DOHH2 (cell line): ENCODE measurements around the gene FAM151B.

Source experiments
- H3F3A ChIP-seq: fragments of 200-600 bp; sonication (generic), shearing (Covaris generic); 2 replicates; pipeline ENCODE4 v1.6.0; 2016; ENCODE audit warnings: antibody characterized with exemption, mild to moderate bottlenecking; ENCODE audit not compliant: control insufficient read depth, insufficient read depth
- H3K27ac ChIP-seq: fragments of 200-600 bp; sonication (generic); 2 replicates; pipeline ENCODE4 v1.5.1; 2014; ENCODE audit warnings: low read depth, mild to moderate bottlenecking, low read length, moderate library complexity
- H3K27me3 ChIP-seq: fragments of 200-600 bp; sonication (generic); 2 replicates; pipeline ENCODE4 v1.6.1; 2014; ENCODE audit warnings: mild to moderate bottlenecking, low read length, mixed read lengths; ENCODE audit not compliant: control insufficient read depth
- H3K36me3 ChIP-seq: fragments of 200-600 bp; sonication (generic); 2 replicates; pipeline ENCODE4 v1.6.1; 2014; ENCODE audit warnings: mild to moderate bottlenecking, low read length, moderate library complexity, mixed read lengths; ENCODE audit not compliant: control insufficient read depth
- H3K4me1 ChIP-seq: fragments of 200-600 bp; sonication (generic); 2 replicates; pipeline ENCODE4 v1.6.1; 2014; ENCODE audit warnings: mild to moderate bottlenecking, low read length, mixed read lengths; ENCODE audit not compliant: control insufficient read depth
- H3K4me2 ChIP-seq: fragments of 200-600 bp; sonication (generic); 2 replicates; pipeline ENCODE4 v1.6.0; 2014; ENCODE audit warnings: mild to moderate bottlenecking, low read length, moderate library complexity
- H3K4me3 ChIP-seq: fragments of 200-600 bp; sonication (generic); 2 replicates; pipeline ENCODE4 v1.5.1; 2014; ENCODE audit warnings: mild to moderate bottlenecking, low read length, mixed read lengths
- H3K79me2 ChIP-seq: fragments of 200-600 bp; sonication (generic); 2 replicates; pipeline ENCODE4 v1.6.1; 2014; ENCODE audit warnings: mild to moderate bottlenecking, low read length, mixed read lengths; ENCODE audit not compliant: control insufficient read depth
- H3K9me2 ChIP-seq: fragments of 200-600 bp; sonication (generic); replicated peaks from 2 replicates; pipeline ENCODE4 v1.6.1; 2014; ENCODE audit warnings: mild to moderate bottlenecking, low read length, mixed read lengths; ENCODE audit not compliant: control insufficient read depth
- H3K9me3 ChIP-seq: fragments of 200-600 bp; sonication (generic); 2 replicates; pipeline ENCODE4 v1.6.1; 2014; ENCODE audit warnings: antibody characterized with exemption, low read length, mixed read lengths; ENCODE audit not compliant: control insufficient read depth, insufficient read depth
- H4K20me1 ChIP-seq: fragments of 200-600 bp; sonication (generic); 2 replicates; pipeline ENCODE4 v1.6.0; 2014; ENCODE audit warnings: low read depth, mild to moderate bottlenecking, antibody characterized with exemption, low read length, moderate library complexity; ENCODE audit not compliant: control insufficient read depth, insufficient read depth
- CTCF ChIP-seq: fragments of 200-600 bp; sonication (generic); IDR thresholded peaks from one replicate; pipeline ENCODE4 v1.5.1; 2014; ENCODE audit warnings: antibody characterized with exemption, mild to moderate bottlenecking, low read depth, low read length; ENCODE audit not compliant: poor library complexity, severe bottlenecking
- EZH2phosphoT487 ChIP-seq: fragments of 200-600 bp; sonication (generic); IDR thresholded peaks from 2 replicates; pipeline ENCODE4 v1.6.1; 2017; ENCODE audit warnings: borderline replicate concordance, mild to moderate bottlenecking, antibody characterized with exemption, low read length, moderate library complexity, mixed read lengths

The FAM151B gene

DNA sequence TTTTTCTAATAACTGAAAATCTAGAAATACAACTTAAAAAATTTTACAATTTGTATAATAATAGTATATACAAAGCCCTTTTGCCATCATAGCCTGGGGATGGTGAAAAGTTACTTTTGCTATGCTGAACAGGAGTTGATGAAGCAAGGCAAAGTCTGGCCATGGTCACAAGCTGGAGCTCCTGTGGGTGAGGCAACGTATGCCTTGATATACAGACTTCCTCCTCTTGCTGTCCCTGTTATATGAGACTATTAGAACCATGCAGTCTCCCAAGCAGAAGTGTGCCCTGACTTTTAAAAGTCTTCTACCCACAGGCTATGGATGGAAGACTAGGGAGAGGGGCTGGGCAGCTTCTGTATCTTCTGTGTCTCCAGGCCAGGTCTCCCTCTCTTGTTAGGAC is 15.7 kb downstream of the FAM151B start:
- peak overlapping the region; percentile 92 for H3K4me2 ChIP-seq
- no peaks in the 10 kb centered on the region for H3K36me3 ChIP-seq
- no peaks in the 10 kb centered on the region for H3K27me3 ChIP-seq
- H4K20me1 ChIP-seq = no peaks in the 10 kb centered on the region
- H3K9me2 ChIP-seq = no peaks in the 10 kb centered on the region
- TF ChIP-seq CTCF = no peak
- H3K27ac ChIP-seq = peak overlapping the region; percentile 62
- H3F3A ChIP-seq = no peaks in the 10 kb centered on the region
- no peaks in the 10 kb centered on the region for H3K9me3 ChIP-seq
- H3K4me3 ChIP-seq = peak overlapping the region; percentile 66
- no peaks in the 10 kb centered on the region for H3K79me2 ChIP-seq
- peaks cover 25% of the 10 kb centered on the region for H3K4me1 ChIP-seq

DNA sequence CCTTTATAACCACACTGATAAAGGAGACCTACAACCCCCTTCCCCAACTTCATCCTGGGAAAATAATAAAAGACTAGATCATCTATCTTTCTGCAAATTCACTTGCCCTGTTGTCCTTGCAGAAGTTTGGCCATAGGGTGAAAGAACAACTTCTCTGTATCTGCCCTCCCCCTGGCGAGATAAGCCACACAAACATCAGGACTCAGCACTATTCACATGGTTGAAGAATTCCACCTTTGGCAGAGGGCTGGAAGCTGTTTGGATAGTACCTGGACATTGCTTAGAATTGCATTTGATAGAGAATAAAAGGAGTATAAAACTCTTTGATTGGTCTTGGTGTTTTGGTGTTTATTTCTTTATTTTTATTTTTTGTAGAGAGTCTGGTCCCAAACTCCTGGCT is 16.9 kb downstream of the FAM151B start:
- H3K9me2 ChIP-seq = no peaks in the 10 kb centered on the region
- H3K27ac ChIP-seq = no peak overlapping the region
- H3K4me3 ChIP-seq = no peak overlapping the region
- H3K4me1 ChIP-seq = peaks cover 25% of the 10 kb centered on the region
- no peak overlapping the region for H3K4me2 ChIP-seq
- H3K36me3 ChIP-seq = no peaks in the 10 kb centered on the region
- H4K20me1 ChIP-seq = no peaks in the 10 kb centered on the region
- H3K9me3 ChIP-seq = no peaks in the 10 kb centered on the region
- TF ChIP-seq CTCF (no peak), EZH2phosphoT487 (no peak)
- H3F3A ChIP-seq = no peaks in the 10 kb centered on the region
- H3K27me3 ChIP-seq = no peaks in the 10 kb centered on the region
- no peaks in the 10 kb centered on the region for H3K79me2 ChIP-seq

- Histone ChIP-seq H3F3A (no peaks in the 10 kb centered on the region), H3K9me3 (no peaks in the 10 kb centered on the region), H3K4me2 (no peak overlapping the region), H3K27me3 (no peaks in the 10 kb centered on the region), H3K4me3 (no peak overlapping the region), H3K27ac (no peak overlapping the region), H3K4me1 (peaks cover 23% of the 10 kb centered on the region), H3K36me3 (no peaks in the 10 kb centered on the region), H4K20me1 (no peaks in the 10 kb centered on the region), H3K9me2 (no peaks in the 10 kb centered on the region), H3K79me2 (no peaks in the 10 kb centered on the region)
- TF ChIP-seq EZH2phosphoT487 (no peak), CTCF (no peak)
Observed at GRCh38 chr5:80507663-80508062, 19.8 kb downstream of the FAM151B start.

- no peaks in the 10 kb centered on the region for H3K79me2 ChIP-seq
- H3K9me2 ChIP-seq = no peaks in the 10 kb centered on the region
- H3K36me3 ChIP-seq = no peaks in the 10 kb centered on the region
- TF ChIP-seq EZH2phosphoT487 (no peak), CTCF (no peak)
- H3K4me2 ChIP-seq = no peak overlapping the region
- no peaks in the 10 kb centered on the region for H3K9me3 ChIP-seq
- H3K4me3 ChIP-seq = no peak overlapping the region
- H3K27me3 ChIP-seq = no peaks in the 10 kb centered on the region
- no peak overlapping the region for H3K27ac ChIP-seq
- no peaks in the 10 kb centered on the region for H4K20me1 ChIP-seq
- peaks cover 11% of the 10 kb centered on the region for H3K4me1 ChIP-seq
- no peaks in the 10 kb centered on the region for H3F3A ChIP-seq
Observed at GRCh38 chr5:80508844-80509243, 20.9 kb downstream of the FAM151B start.
